K562 (cell line): ENCODE data around the gene HK2. TPM values are rescaled to one million over a fixed set of nuclear protein-coding genes. Genes with fewer than 3 reads are reported as not detected.

Source experiments
- ATF1 ChIP-seq, 2 experiments: fragments of 450-650 bp in 1 of 2; IDR thresholded peaks; 2 replicates each; pipeline ENCODE4 v1.6.1; 2016; ENCODE audit warnings: missing compliant biosample characterization in 1 of 2, missing genetic modification characterization in 1 of 2
- CREM ChIP-seq: IDR thresholded peaks from 2 replicates; pipeline ENCODE4 v1.6.1; 2014; ENCODE audit warnings: antibody characterized with exemption, low read depth
- CSDE1 ChIP-seq, 2 experiments: fragments of 450-650 bp; IDR thresholded peaks; 2 replicates each; pipeline ENCODE4 v1.6.1; 2016; ENCODE audit warnings: mild to moderate bottlenecking in 1 of 2
- EHMT2 ChIP-seq: fragments of 450-650 bp; IDR thresholded peaks from 2 replicates; pipeline ENCODE4 v1.6.1; 2018; ENCODE audit warnings: antibody characterized with exemption
- EP400 ChIP-seq: fragments of 450-650 bp; IDR thresholded peaks from 2 replicates; pipeline ENCODE4 v1.6.1; 2017; ENCODE audit warnings: antibody characterized with exemption, mild to moderate bottlenecking, moderate library complexity
- ETV6 ChIP-seq, 3 experiments: fragments of 150-350 bp in 1 of 3; sonication (generic) in 1 of 3; formaldehyde crosslinking in 1 of 3; IDR thresholded peaks; 2 replicates each; pipeline versions ENCODE4 v1.6.1 to v1.8.0; 2014 to 2022; ENCODE audit warnings: borderline replicate concordance in 2 of 3, low read depth in 2 of 3, antibody characterized with exemption in 1 of 3, low read length in 1 of 3, mild to moderate bottlenecking in 1 of 3, missing genetic modification reagents in 1 of 3
- FOXP1 ChIP-seq: sonication (generic); formaldehyde crosslinking; IDR thresholded peaks from 2 replicates; pipeline ENCODE4 v1.8.0; 2022; ENCODE audit warnings: mild to moderate bottlenecking, missing genetic modification reagents
- FOXP4 ChIP-seq: sonication (generic); formaldehyde crosslinking; IDR thresholded peaks from 2 replicates; pipeline ENCODE4 v1.8.0; 2022; ENCODE audit warnings: mild to moderate bottlenecking, missing genetic modification reagents, borderline replicate concordance
- GATA2 ChIP-seq: sonication (generic); formaldehyde crosslinking; IDR thresholded peaks from 2 replicates; pipeline ENCODE4 v1.4.0; 2020; ENCODE audit warnings: mild to moderate bottlenecking, missing genetic modification reagents
- HDAC2 ChIP-seq: fragments of 450-650 bp; IDR thresholded peaks from 2 replicates; pipeline ENCODE4 v1.6.1; 2016; ENCODE audit warnings: mild to moderate bottlenecking
- MIER1 ChIP-seq: fragments of 450-650 bp; IDR thresholded peaks from 2 replicates; pipeline ENCODE4 v1.6.1; 2016; ENCODE audit warnings: antibody characterized with exemption, mild to moderate bottlenecking, low read depth
- NCOA4 ChIP-seq: fragments of 450-650 bp; IDR thresholded peaks from 2 replicates; pipeline ENCODE4 v1.6.1; 2018; ENCODE audit warnings: mild to moderate bottlenecking; ENCODE audit not compliant: partially characterized antibody
- OTX1 ChIP-seq: fragments of 450-650 bp; formaldehyde crosslinking; IDR thresholded peaks from 2 replicates; pipeline ENCODE4 v1.4.0; 2022; ENCODE audit warnings: mild to moderate bottlenecking
- PCBP1 ChIP-seq: fragments of 200-400 bp; formaldehyde crosslinking; IDR thresholded peaks from 2 replicates; pipeline ENCODE4 v1.6.1; 2018; ENCODE audit warnings: mild to moderate bottlenecking, low read depth, low read length; ENCODE audit not compliant: poor library complexity, severe bottlenecking
- POLR2A ChIP-seq: fragments of 450-650 bp; conservative IDR thresholded peaks from 2 replicates; pipeline ENCODE4 v1.6.1; 2016
- POLR2H ChIP-seq: IDR thresholded peaks from 2 replicates; pipeline ENCODE4 v1.6.1; 2016; ENCODE audit warnings: missing genetic modification characterization, low read depth, mild to moderate bottlenecking, control low read depth, missing compliant biosample characterization, moderate library complexity
- RBFOX2 ChIP-seq: fragments of 200-400 bp; formaldehyde crosslinking; IDR thresholded peaks from 2 replicates; pipeline ENCODE4 v1.6.1; 2017; ENCODE audit warnings: low read depth, mild to moderate bottlenecking, low read length, moderate library complexity
- TBP ChIP-seq: optimal IDR thresholded peaks from 2 replicates; pipeline ENCODE3; 2011; ENCODE audit warnings: low read depth, low read length, improper control_type of control experiment
- ZBTB43 ChIP-seq: sonication (generic); formaldehyde crosslinking; IDR thresholded peaks from 2 replicates; pipeline ENCODE4 v1.8.0; 2023; ENCODE audit warnings: mild to moderate bottlenecking, missing genetic modification reagents
- ZFX ChIP-seq: sonication (generic); formaldehyde crosslinking; IDR thresholded peaks from 2 replicates; pipeline ENCODE4 v1.8.0; 2022; ENCODE audit warnings: mild to moderate bottlenecking, missing genetic modification reagents, moderate library complexity
- ZNF408 ChIP-seq: fragments of 250-450 bp; sonication (Bioruptor Pico); IDR thresholded peaks from 2 replicates; pipeline ENCODE4 v1.4.0; 2020; ENCODE audit warnings: low read depth, mild to moderate bottlenecking, moderate library complexity
- polyA plus RNA-seq, 8 experiments: library from polyadenylated mRNA; depleted of rRNA in 4 of 8; stranded (reverse) in 5 of 8; unstranded in 3 of 8; fragments of >200 nt; fragmentation: Nextera tagmentation in 2 of 8; fragmentation: Illumina TruSeq in 1 of 8; extraction: Ambion mirVana in 2 of 8; extraction: Trizol in 1 of 8; gene quantifications; 2 replicates each; pipeline versions ENCODE4 v1.2.1 to v1.2.3, GENCODE V29; 2011 to 2014; ENCODE audit warnings: inconsistent platforms in 1 of 8, missing spikeins in 1 of 8
- total RNA-seq, 7 experiments: library from RNA; depleted of rRNA in 6 of 7; stranded (reverse); fragments of >200 nt in 6 of 7; fragmentation: Illumina TruSeq in 2 of 7; extraction: Trizol in 2 of 7; gene quantifications; 2 replicates each; pipeline versions ENCODE4 v1.2.1 to v1.2.3, GENCODE V29; 2011 to 2021; ENCODE audit warnings: low replicate concordance in 1 of 7
- TF ChIP-seq, protein P1 (sequence below): sonication (generic); formaldehyde crosslinking; IDR thresholded peaks from 2 replicates; pipeline ENCODE4 v1.9.0; 2022; ENCODE audit warnings: mild to moderate bottlenecking, missing genetic modification reagents
- TF ChIP-seq, protein P2 (sequence below): sonication (generic); formaldehyde crosslinking; IDR thresholded peaks from 2 replicates; pipeline ENCODE4 v1.8.1; 2022; ENCODE audit warnings: missing genetic modification reagents

HK2 gene
- total and polyA plus RNA-seq, 9 of the 15 experiments (the other 6 are each of a cell fraction or from before 2014, with no cell fraction given) = 4.7 to 56.0 (median 19.9) TPM

DNA sequence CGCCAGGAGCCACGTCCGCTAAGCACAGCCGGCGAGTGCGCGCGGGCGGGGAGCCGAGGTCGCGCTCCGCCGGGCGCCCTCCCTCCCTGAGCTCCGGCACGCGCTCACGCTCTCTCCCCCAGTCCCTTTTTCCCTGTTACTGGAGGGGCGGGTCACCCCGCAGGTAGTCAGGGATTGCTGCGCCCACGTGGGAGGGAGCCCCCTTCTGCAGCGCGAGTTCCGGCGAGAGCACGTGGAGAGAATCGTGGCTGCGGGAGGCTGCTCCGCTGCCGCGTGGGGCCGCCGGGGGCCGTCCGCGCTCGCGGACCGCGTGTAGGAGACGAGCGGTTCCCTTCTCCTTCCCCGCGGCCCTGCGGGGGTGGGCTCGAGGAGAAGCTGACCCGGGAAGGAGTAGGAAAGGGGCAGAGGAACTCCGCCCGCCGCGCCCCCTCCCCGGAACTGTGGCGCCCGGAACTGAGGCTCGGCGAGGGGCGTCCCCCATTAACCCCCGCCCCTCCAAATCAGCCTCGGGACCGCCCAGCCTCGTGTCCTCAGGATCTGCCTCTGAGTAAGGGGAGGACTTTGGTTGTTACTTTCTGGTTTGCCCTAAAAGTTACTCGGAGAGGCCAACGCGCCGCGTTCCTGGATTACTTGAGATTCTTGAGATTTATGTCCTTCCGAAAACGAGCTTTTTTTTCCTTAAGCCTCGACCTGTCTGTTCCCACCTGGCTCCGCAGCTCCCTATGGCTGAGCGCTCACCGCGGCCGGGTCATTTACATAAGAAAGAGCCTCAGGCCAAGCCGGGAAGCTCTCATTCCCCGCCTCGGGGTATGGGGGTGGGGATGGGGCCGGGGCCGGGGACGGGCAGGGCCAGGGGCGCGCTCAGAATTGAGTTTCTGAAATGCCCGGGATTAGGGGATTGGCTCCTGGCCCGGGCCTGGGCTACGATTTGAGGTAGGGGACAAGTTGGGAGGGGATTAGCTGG is 1.1 kb downstream of the HK2 start (continued):
- 0 out of 2 replicates have a peak, but pooled peaks have one; percentile 43 for TF ChIP-seq FOXP1
- TF ChIP-seq ZFX (CRISPR knock-in tag) = peak; percentile 35; the same call in 1 of the 2 replicates
- TF ChIP-seq RBFOX2 = peak; percentile 86
- TF ChIP-seq ZBTB43 = no peak
- no peak for TF ChIP-seq CSDE1 (IDR thresholded peaks at IDR 0.05)
- TF ChIP-seq OTX1 = no peak
- TF ChIP-seq POLR2A = peak; percentile 78
- TF ChIP-seq, protein P1, sequence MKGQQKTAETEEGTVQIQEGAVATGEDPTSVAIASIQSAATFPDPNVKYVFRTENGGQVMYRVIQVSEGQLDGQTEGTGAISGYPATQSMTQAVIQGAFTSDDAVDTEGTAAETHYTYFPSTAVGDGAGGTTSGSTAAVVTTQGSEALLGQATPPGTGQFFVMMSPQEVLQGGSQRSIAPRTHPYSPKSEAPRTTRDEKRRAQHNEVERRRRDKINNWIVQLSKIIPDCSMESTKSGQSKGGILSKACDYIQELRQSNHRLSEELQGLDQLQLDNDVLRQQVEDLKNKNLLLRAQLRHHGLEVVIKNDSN (CRISPR knock-in tag) = peak; percentile 55
- 0 out of 2 replicates have a peak, but pooled peaks have one; percentile 15 for TF ChIP-seq CREM
- no peak for TF ChIP-seq ZNF408 (CRISPR knock-in tag)
- TF ChIP-seq NCOA4 = no peak
- no peak for TF ChIP-seq POLR2H (tag)
- no peak for TF ChIP-seq MIER1
- TF ChIP-seq GATA2 (CRISPR knock-in tag) = no peak
- TF ChIP-seq TBP = peak; percentile 35
- TF ChIP-seq FOXP4 (CRISPR knock-in tag) = peak; percentile 68; the same call in 1 of the 2 replicates
- peak; percentile 27 for TF ChIP-seq PCBP1
- TF ChIP-seq EP400 = peak; percentile 97
- TF ChIP-seq EHMT2 = no peak
- no peak for TF ChIP-seq ETV6 (IDR thresholded peaks at IDR 0.05; ENCODE audit: borderline replicate concordance in 1 of 2, low read depth in 2 of 2, low read length in 1 of 2)
- TF ChIP-seq ETV6 (CRISPR knock-in tag; IDR thresholded peaks at IDR 0.05; ENCODE audit: borderline replicate concordance) = no peak
- TF ChIP-seq HDAC2 = 0 out of 2 replicates have a peak, but pooled peaks have one; percentile 46
- TF ChIP-seq, protein P2, sequence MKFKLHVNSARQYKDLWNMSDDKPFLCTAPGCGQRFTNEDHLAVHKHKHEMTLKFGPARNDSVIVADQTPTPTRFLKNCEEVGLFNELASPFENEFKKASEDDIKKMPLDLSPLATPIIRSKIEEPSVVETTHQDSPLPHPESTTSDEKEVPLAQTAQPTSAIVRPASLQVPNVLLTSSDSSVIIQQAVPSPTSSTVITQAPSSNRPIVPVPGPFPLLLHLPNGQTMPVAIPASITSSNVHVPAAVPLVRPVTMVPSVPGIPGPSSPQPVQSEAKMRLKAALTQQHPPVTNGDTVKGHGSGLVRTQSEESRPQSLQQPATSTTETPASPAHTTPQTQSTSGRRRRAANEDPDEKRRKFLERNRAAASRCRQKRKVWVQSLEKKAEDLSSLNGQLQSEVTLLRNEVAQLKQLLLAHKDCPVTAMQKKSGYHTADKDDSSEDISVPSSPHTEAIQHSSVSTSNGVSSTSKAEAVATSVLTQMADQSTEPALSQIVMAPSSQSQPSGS (CRISPR knock-in tag) = no peak
- no peak for TF ChIP-seq ATF1 (CRISPR knock-in tag; IDR thresholded peaks at IDR 0.05)
- TF ChIP-seq ATF1 (tag; IDR thresholded peaks at IDR 0.05) = no peak
